Esophagus squamous epithelium (tissue), 5 donors: Measurements from ENCODE around the gene C1orf56. TPM values are rescaled to one million over a fixed set of nuclear protein-coding genes. Genes with fewer than 3 reads are reported as not detected.
A peak's percentile ranks its signal among the peaks of the same experiment; 100 is the strongest.

Experiments
- DNase-seq: peaks from one replicate; lab custom pipeline; 2025; lab: John Stamatoyannopoulos, UW
- H3K27ac ChIP-seq, 4 donors: fragments of 200-600 bp; sonication (generic); one replicate each; pipeline ENCODE4 v1.5.1; 2016 to 2019; ENCODE audit warnings: mild to moderate bottlenecking in 1 of 4
- H3K27me3 ChIP-seq, 4 donors: fragments of 200-600 bp; sonication (generic); 1 replicate in 3 of 4; 2 replicates in 1 of 4; pipeline versions ENCODE4 v1.5.1 to v1.6.0; 2017 to 2021; ENCODE audit warnings: antibody characterized with exemption in 1 of 4
- H3K36me3 ChIP-seq, 3 donors: fragments of 200-600 bp; sonication (generic); one replicate each; pipeline ENCODE4 v1.5.1; 2016 to 2019
- H3K4me1 ChIP-seq, 3 donors: fragments of 200-600 bp; sonication (generic); one replicate each; pipeline ENCODE4 v1.5.1; 2017 to 2019
- H3K4me3 ChIP-seq, 4 donors: fragments of 200-600 bp; sonication (generic); 1 replicate in 3 of 4; 2 replicates in 1 of 4; pipeline ENCODE4 v1.5.1; 2016 to 2019; ENCODE audit warnings: mild to moderate bottlenecking in 2 of 4, moderate library complexity in 1 of 4
- H3K9me3 ChIP-seq, 3 donors: fragments of 200-600 bp; sonication (generic); one replicate each; pipeline ENCODE4 v1.5.1; 2016 to 2019
- POLR2A ChIP-seq, 4 donors: fragments of 450-650 bp; IDR thresholded peaks; one replicate each; pipeline ENCODE4 v1.6.1; 2017; ENCODE audit warnings: antibody characterized with exemption in 4 of 4, mild to moderate bottlenecking in 4 of 4, moderate library complexity in 3 of 4
- WGBS, 2 donors: methylation state at CpG; one replicate each; pipeline ENCODE4 v1.1.5; 2018; 5-methylcytosine and 5-hydroxymethylcytosine counted together
- intact Hi-C: fragments of 100-400 bp; cut with DNase I; formaldehyde crosslinking; loops from one replicate; pipeline ENCODE4 v1.15.0; 2022
- total RNA-seq, 4 donors: library from RNA; depleted of rRNA; stranded (reverse); fragments of >200 nt; gene quantifications; one replicate each; pipeline ENCODE4 v1.1.0, GENCODE V29; 2016
- TF ChIP-seq, protein P1 (sequence below), 6 experiments: fragments of 450-650 bp in 4 of 6; fragments of 200-600 bp in 2 of 6; sonication (generic) in 2 of 6; IDR thresholded peaks; one replicate each; pipeline ENCODE4 v1.5.1; 2016 to 2019; ENCODE audit warnings: antibody characterized with exemption in 6 of 6, mild to moderate bottlenecking in 4 of 6, moderate library complexity in 4 of 6
- donor health status: DM: yes; HTN: yes; CAD: no.

The C1orf56 gene
- total RNA-seq, 4 donors from 2014 or later: 0.23 to 3.2 (median 2.3) TPM

DNA sequence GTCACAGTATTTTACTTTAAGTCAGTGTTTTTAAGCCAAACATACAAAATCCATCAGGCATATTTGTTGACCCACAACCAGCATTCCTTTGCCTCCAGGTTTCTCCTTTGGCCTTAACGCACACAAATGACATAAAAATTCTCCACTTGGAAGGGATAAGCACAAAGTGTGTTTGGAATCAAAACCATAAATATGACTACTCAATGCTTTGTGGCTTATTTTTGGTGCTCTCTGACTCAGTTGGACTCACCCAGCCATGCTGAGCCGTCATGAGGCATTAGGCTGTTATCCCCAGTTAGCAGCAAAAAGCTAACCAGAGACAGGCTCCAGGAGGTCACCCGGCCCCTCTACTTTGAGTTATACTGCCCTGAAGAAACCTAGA, 38.4 kb upstream of the C1orf56 start:
- peak overlapping the region; percentile 59 to 86 (median 76) for H3K4me3 ChIP-seq
- peaks cover 0 to 21% (median 0%) of the 10 kb centered on the region in 3 donors for H3K36me3 ChIP-seq
- WGBS, 2 donors: 34 to 49% methylated on average over 3 of the region's 3 CpGs
- peaks cover 33 to 83% (median 38%) of the 10 kb centered on the region in 3 donors for H3K4me1 ChIP-seq
- peak overlapping the region; percentile 88 to 95 (median 92) for H3K27ac ChIP-seq
- no peaks in the 10 kb centered on the region for H3K27me3 ChIP-seq
- DNase-seq: no peak
- no peak for TF ChIP-seq POLR2A (IDR thresholded peaks at IDR 0.05)
- TF ChIP-seq, protein P1, sequence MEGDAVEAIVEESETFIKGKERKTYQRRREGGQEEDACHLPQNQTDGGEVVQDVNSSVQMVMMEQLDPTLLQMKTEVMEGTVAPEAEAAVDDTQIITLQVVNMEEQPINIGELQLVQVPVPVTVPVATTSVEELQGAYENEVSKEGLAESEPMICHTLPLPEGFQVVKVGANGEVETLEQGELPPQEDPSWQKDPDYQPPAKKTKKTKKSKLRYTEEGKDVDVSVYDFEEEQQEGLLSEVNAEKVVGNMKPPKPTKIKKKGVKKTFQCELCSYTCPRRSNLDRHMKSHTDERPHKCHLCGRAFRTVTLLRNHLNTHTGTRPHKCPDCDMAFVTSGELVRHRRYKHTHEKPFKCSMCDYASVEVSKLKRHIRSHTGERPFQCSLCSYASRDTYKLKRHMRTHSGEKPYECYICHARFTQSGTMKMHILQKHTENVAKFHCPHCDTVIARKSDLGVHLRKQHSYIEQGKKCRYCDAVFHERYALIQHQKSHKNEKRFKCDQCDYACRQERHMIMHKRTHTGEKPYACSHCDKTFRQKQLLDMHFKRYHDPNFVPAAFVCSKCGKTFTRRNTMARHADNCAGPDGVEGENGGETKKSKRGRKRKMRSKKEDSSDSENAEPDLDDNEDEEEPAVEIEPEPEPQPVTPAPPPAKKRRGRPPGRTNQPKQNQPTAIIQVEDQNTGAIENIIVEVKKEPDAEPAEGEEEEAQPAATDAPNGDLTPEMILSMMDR (IDR thresholded peaks at IDR 0.05): no peak
- intact Hi-C loops: no loop called here
- H3K9me3 ChIP-seq: no peaks in the 10 kb centered on the region

DNA sequence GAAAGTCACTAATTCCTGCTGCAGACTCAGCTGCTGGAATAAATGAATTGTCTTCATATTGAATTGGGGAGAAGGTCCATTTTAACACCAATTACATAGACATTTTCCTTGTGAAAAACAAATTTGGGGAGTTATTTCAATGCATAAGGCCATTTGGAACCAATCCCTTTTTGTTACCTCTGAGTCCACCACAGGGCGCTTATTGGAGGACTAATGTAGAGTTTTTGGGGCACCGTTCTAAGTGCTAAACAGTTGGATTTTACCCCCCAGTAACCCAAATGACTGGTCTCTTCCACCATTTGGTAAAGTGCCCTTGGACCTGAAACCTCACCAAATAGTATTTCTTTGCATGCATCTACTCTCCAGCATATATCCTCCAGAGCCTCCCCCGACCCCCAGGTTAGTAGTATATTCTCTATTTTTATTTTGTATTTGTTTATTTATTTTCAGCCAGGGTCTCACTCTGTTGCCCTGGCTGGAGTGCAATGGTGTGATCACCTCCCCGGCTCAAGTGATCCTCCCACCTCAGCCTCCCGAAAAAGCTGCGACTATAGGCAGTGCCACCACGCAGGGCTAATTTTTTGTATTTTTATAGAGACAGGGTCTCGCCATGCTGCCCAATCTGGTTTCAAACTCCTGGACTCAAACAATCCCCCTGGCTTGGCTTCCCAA, 37.7 kb upstream of the C1orf56 start:
- H3K27ac ChIP-seq: peak overlapping the region in 3 of 4 donors; percentile 88 to 95 (median 93)
- H3K9me3 ChIP-seq: no peaks in the 10 kb centered on the region
- H3K36me3 ChIP-seq: peaks cover 0 to 21% (median 0%) of the 10 kb centered on the region in 3 donors
- H3K27me3 ChIP-seq: no peaks in the 10 kb centered on the region
- no peak overlapping the region for H3K4me3 ChIP-seq
- peaks cover 32 to 77% (median 32%) of the 10 kb centered on the region in 3 donors for H3K4me1 ChIP-seq
- TF ChIP-seq, protein P1 (IDR thresholded peaks at IDR 0.05): no peak
- no peak for TF ChIP-seq POLR2A (IDR thresholded peaks at IDR 0.05)
- DNase-seq: no peak
- 93 to 94% methylated on average over 8 of the region's 8 CpGs for WGBS, 2 donors
- intact Hi-C loops: no loop called here

DNA sequence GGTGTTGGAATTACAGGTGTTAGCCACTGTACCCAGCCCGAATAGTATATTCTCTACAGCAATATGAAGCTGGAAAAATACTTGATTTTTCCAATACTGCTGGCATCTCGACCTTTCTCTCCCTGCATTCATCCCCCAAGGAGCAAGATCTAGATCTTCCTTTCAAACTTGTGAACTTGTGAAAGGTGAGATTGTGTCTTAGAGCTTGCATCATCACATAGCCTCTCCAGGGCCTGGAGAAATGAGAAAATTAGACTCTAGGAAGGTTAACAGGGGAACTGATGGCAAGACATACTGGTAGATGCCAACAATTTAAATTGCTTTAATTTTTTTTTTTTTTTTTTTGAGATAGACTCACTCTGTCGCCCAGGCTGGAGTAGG, 37.2 kb upstream of the C1orf56 start:
- intact Hi-C loops: no loop called here
- Histone ChIP-seq H3K27me3 (no peaks in the 10 kb centered on the region), H3K4me3 (no peak overlapping the region), H3K4me1 (peaks cover 27 to 72% (median 28%) of the 10 kb centered on the region in 3 donors), H3K9me3 (no peaks in the 10 kb centered on the region), H3K36me3 (peaks cover 0 to 21% (median 0%) of the 10 kb centered on the region in 3 donors), H3K27ac (no peak overlapping the region)
- DNase-seq: no peak
- WGBS, 2 donors: 80% methylated on average over 2 to 3 of the region's 3 CpGs
- TF ChIP-seq, protein P1 (IDR thresholded peaks at IDR 0.05): no peak
- no peak for TF ChIP-seq POLR2A (IDR thresholded peaks at IDR 0.05)

DNA sequence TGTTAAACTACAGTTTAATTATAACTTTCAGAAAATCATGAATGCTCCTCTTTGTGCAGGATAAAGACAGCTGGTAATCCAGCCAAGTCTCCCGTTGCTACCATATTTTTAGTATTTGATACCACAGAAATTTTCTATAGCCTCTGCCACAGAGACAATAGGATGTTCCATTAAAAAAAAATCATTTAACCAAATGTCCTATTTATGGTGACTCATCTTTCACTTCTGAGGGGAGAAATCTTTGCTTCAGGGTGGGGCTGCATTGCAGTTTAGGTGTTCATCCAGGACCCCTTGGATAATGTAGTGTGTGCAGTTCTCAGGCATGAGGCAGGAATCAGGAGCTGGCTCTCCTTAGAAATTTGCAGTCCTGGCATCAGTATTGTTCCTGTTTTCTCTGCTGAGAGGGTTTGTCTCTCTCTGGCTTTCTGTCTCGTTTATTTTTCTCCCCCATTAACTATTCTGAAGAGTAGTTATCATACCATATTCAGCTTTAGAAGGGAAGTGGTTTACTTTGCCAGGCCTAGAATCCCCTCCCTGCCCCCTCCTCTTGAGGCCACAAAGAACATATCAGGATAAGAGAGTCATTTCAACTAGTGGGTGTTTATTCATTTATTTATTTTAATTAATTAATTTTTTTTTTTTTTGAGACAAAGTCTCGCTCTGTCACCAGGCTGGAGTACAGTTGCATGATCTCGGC, 36.2 kb upstream of the C1orf56 start:
- Histone ChIP-seq H3K27ac (no peak overlapping the region), H3K36me3 (peaks cover 0 to 21% (median 0%) of the 10 kb centered on the region in 3 donors), H3K4me1 (peaks cover 22 to 62% (median 26%) of the 10 kb centered on the region in 3 donors), H3K4me3 (no peak overlapping the region), H3K27me3 (no peaks in the 10 kb centered on the region), H3K9me3 (no peaks in the 10 kb centered on the region)
- DNase-seq: no peak
- intact Hi-C loops: no loop called here
- WGBS, 2 donors: 60 to 65% methylated on average over 4 of the region's 4 CpGs
- TF ChIP-seq, protein P1 (IDR thresholded peaks at IDR 0.05): no peak
- no peak for TF ChIP-seq POLR2A (IDR thresholded peaks at IDR 0.05)
